ENCODE results near the gene UBE2D4.

UBE2D4 gene

DNA sequence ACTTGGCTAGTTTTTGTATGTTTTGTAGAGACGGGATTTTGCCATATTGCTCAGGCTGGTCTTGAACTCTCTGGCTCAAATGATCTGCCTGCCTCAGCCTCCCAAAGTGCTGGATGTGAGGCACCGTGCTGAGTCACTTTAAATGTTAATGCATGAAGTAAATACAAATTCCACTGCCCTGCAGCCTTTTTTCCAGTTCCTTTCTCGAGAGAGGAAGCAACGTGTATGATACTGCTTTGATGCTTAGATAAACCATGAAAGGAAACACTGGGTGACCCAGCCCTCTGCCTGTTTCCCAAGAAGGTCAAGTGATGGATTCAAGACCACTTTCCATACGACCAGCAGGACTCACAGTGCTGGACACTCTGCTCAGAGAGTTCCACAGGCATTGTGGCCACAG lies 45.6 kb upstream of the UBE2D4 start:
- no peak for DNase-seq (ENCODE audit: low read depth, low spot score)
- CTCF ChIA-PET, result interaction anchor here (1.2 kb wide), 1 partner anchor 41 kb away, joined by 3 read pairs; no protein-coding TSS in a partner anchor
- POLR2A ChIA-PET, result interaction anchor here (0.6 kb wide), 1 partner anchor 8 kb away, joined by 4 read pairs; no protein-coding TSS in a partner anchor
- TF ChIP-seq, protein P1, sequence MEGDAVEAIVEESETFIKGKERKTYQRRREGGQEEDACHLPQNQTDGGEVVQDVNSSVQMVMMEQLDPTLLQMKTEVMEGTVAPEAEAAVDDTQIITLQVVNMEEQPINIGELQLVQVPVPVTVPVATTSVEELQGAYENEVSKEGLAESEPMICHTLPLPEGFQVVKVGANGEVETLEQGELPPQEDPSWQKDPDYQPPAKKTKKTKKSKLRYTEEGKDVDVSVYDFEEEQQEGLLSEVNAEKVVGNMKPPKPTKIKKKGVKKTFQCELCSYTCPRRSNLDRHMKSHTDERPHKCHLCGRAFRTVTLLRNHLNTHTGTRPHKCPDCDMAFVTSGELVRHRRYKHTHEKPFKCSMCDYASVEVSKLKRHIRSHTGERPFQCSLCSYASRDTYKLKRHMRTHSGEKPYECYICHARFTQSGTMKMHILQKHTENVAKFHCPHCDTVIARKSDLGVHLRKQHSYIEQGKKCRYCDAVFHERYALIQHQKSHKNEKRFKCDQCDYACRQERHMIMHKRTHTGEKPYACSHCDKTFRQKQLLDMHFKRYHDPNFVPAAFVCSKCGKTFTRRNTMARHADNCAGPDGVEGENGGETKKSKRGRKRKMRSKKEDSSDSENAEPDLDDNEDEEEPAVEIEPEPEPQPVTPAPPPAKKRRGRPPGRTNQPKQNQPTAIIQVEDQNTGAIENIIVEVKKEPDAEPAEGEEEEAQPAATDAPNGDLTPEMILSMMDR (IDR thresholded peaks at IDR 0.05; ENCODE audit: insufficient read depth, low read length, missing control alignments), result no peak
- no peak overlapping the region for H3K4me3 ChIP-seq (ENCODE audit: low read depth, low read length)

DNA sequence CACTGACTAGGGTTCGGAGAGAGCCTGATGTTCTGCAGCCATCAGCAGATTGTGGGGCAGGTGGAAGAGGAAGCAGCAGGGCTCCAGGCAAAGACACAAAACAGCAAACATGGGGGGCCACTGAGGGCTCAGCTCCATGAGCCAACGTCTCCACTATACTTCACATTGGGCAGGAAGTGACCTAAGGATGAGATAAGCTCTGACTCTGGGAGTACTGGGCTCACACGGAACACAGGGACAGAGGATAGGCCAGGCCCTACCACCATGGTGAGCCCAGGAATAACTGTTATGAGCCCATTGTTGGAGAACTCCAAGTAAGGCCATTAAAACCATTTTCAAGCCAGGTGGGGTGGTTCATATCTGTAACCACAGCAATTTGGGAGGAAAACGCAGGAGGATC lies 42.0 kb upstream of the UBE2D4 start:
- DNase-seq (ENCODE audit: low read depth, low spot score), result no peak
- CTCF ChIA-PET, result interaction anchor here (1.2 kb wide), 1 partner anchor 45 kb away, joined by 3 read pairs; no protein-coding TSS in a partner anchor
- TF ChIP-seq, protein P1 (IDR thresholded peaks at IDR 0.05; ENCODE audit: insufficient read depth, low read length, missing control alignments), result no peak
- POLR2A ChIA-PET, result interaction anchor here (1.3 kb wide), 1 partner anchor 15 kb away, joined by 4 read pairs; the partner anchor contains the start of gene MRPS24
- H3K4me3 ChIP-seq (ENCODE audit: low read depth, low read length), result no peak overlapping the region

- no peak for DNase-seq (ENCODE audit: low read depth, low spot score)
- POLR2A ChIA-PET, result interaction anchor here (1.3 kb wide), 1 partner anchor 16 kb away, joined by 4 read pairs; the partner anchor contains the start of gene MRPS24
- CTCF ChIA-PET, result interaction anchor here (1.2 kb wide), 1 partner anchor 45 kb away, joined by 3 read pairs; no protein-coding TSS in a partner anchor
- TF ChIP-seq, protein P1 (IDR thresholded peaks at IDR 0.05; ENCODE audit: insufficient read depth, low read length, missing control alignments), result no peak
- H3K4me3 ChIP-seq (ENCODE audit: low read depth, low read length), result no peak overlapping the region
These were observed 41.6 kb upstream of the UBE2D4 start for GRCh38 chr7:43884617-43885016.

GRCh38 chr7:43888993-43889945 lies 37.0 kb upstream of the UBE2D4 start:
- TF ChIP-seq, protein P1 (IDR thresholded peaks at IDR 0.05; ENCODE audit: insufficient read depth, low read length, missing control alignments), result no peak
- CTCF ChIA-PET, result no interaction called here
- DNase-seq (ENCODE audit: low read depth, low spot score), result no peak
- POLR2A ChIA-PET, result no interaction called here
- H3K4me3 ChIP-seq (ENCODE audit: low read depth, low read length), result no peak overlapping the region

DNA sequence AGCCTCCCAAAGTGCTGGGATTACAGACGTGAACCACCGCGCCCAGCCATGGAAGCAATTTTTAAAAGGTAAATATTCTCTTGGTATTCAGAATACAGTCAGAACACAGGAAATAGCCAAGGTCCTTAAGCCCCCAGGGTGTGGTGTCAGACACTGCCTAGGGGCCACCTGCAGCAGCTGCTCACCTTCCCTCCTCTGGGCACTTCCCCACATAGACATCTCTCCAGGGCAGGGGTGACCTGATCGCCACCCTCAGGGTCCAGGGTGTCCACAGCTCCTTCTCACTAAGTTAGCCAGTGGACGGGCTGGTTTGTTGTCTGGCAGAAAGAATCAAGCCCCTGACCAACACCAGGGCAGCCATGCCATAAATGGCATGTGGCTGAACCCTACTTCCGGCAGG lies 35.8 kb upstream of the UBE2D4 start:
- ChIA-PET CTCF (interaction anchor here (0.8 kb wide), 1 partner anchor 14 kb away, joined by 3 read pairs; no protein-coding TSS in a partner anchor), POLR2A (no interaction called here)
- TF ChIP-seq, protein P1 (IDR thresholded peaks at IDR 0.05; ENCODE audit: insufficient read depth, low read length, missing control alignments), result no peak
- no peak for DNase-seq (ENCODE audit: low read depth, low spot score)
- no peak overlapping the region for H3K4me3 ChIP-seq (ENCODE audit: low read depth, low read length)
